ENCODE results near the gene RAE1.

RAE1 gene, protein sequence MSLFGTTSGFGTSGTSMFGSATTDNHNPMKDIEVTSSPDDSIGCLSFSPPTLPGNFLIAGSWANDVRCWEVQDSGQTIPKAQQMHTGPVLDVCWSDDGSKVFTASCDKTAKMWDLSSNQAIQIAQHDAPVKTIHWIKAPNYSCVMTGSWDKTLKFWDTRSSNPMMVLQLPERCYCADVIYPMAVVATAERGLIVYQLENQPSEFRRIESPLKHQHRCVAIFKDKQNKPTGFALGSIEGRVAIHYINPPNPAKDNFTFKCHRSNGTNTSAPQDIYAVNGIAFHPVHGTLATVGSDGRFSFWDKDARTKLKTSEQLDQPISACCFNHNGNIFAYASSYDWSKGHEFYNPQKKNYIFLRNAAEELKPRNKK

DNA sequence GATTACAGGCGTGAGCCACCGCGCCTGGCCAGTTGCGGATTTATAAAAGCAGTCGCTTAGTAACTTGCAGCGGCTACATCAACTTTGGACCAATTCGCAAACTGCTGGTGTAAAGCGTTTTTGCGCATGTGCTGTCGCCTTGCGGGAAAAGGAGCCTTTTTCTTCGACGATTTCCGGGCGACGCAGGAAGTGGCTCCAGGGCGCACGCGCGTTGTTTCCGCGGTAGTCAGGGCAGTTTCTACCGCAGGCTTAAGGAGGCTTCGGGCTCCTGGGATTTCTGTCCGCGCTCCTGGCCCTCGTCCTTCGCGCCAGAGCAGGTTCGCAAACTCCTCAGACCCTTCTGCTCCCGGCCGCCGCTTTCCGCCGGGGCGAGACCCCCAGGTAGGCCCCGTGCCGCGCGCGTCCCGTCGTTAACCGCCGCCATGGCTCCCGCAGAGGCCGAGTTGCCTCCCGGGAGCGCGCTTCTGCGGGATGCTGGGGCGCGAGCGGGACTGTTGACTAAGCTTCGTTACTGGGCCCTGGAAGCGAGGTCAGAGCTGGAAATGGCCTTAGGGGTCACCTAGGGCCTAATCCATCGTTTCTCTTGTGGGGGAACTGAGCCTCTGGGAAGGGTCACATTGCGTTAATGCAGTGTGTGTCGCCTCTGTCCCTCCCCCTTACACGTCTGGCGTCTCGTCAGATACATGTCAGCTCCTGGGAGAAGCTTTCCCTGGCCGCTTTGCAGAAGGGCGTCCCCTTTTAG lies at the start of gene RAE1:
RAE1 (plus strand) TSS at position 214 of the 742 bp plus-strand sequence. CDS start 2,784 bp downstream, outside the sequence.
- DNase-seq: peak; percentile 62

DNA sequence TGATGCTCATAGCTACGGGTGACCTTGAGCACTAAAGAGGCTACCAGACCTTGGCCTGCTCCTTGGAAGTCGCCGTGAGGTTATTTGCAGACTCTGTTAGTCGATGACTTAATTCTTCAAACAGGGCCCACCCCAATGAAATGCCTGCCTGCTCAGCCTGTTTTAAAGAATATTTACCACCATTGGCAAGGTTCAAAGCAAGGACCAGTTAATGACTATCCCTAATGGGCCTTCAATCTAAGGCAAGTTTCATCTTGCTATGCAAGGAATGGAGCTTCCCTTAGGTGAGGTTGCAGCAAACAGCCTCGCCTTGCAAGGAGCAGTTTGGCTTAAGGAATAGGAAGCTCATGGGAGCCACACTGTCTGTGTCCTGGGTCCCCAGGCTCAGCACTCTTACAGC lies 44.3 kb upstream of the RAE1 start:
- no peak for DNase-seq

DNA sequence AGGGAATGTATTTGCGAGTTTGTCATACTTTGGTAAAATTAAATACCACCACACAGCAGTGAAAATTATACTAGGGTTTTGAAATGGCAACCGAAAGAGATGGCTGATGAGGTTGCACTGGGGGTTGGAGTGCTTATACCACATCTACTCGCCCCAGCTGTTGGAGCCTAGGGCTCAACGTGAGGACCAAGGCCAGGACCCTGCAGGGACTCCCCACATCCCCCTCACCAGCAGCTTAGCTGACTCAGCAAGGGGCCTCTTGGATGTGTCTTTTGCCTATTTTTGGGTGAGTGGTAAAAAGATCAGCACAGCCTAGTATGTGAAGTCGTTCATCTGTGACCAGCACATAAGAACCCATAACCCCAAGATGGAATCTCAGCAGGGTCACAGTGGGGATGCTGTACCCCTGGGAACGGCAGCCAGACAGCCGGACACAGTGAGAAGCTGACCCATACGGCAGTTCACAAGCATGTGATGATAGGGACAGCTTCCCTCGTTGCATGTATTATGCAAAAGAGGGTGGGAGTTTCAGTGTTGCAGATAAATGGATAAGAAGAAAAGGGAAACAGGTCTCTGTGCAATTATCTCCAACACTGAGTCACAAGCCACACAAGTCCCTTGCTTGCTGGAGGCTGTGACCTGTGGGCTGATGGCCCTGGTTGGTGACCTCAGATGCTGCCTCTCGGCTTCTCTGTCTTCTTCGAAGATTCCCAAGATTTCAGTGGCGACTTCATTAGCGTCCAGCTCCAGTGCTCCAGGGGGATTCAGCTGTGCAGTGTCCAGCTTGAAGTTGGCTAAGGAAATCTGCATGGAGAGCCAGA lies 42.4 kb upstream of the RAE1 start:
- no peak for DNase-seq

- DNase-seq: no peak
Measured at GRCh38 chr20:57309544-57310115, 41.4 kb upstream of the RAE1 start.

GRCh38 chr20:57310821-57311514 lies 40.1 kb upstream of the RAE1 start:
- no peak for DNase-seq

- DNase-seq: no peak
Measured at GRCh38 chr20:57312138-57312537, 38.9 kb upstream of the RAE1 start.

GRCh38 chr20:57313230-57313629 lies 37.8 kb upstream of the RAE1 start:
- DNase-seq: no peak

- no peak for DNase-seq
Measured at GRCh38 chr20:57313951-57314350, 37.1 kb upstream of the RAE1 start.

DNA sequence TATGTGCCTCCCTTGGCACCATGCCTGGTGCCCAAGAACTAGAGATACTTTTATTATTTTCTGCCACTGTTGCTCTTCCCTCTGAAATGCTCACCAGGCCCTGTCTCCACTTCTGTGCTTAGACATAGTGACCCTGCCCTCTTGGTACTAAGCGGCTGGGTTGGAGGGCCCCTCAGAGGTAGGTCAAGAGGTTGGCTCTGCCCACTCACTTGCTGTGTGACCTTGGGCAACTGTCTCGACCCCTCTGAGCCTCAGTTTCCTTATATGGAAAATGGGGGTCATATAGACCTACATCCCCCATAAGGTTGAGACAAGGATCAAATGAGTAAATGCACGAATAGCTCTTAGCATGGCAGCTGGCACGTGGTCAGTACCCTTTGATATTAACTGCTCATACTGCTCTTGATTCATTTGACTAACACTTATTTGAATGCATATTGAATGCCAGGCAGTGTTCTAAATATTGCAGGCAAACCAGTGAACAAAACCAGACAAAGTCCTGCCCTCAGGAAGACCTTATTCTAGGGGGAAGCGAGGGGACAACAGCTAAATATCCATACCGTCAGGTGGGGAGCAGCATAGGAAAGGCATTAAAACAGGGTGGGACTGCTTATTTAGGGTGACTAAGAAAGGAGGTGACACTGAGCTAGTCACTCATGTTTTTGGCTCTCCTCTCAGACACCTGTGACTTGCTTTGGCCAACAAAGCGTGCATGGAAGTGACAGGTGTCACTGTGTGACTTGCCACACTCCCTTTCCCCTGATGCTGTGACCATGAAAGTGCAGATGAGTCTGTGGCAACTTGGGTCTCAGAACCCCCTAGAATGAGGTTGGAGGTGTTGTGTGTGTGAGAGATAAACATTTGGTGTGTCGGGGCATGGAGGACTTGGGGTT lies 35.7 kb upstream of the RAE1 start:
- no peak for DNase-seq

DNA sequence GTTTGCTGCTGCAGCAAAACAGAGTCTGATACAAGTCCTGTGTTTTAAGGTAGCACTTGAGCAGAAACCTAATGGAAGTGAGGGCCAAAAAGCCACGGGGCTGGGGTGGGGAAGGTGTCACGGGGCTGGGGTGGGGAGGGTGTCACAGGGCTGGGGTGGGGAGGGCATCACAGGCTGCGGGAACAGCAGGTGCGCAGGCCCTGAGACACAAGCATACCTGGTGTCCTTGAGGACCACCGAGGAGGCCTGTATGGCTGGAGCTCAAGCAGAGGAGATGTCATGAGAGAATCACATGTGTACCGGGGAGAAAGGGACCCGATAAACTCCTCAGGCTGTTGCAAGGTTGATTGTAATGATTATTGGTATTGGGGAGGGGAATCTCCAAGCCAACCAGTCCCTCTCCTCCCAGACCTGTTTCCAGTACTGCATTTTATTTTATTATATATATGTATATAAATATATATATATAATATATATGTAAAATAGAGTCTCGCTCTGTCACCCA lies 35.0 kb upstream of the RAE1 start:
- no peak for DNase-seq

DNA sequence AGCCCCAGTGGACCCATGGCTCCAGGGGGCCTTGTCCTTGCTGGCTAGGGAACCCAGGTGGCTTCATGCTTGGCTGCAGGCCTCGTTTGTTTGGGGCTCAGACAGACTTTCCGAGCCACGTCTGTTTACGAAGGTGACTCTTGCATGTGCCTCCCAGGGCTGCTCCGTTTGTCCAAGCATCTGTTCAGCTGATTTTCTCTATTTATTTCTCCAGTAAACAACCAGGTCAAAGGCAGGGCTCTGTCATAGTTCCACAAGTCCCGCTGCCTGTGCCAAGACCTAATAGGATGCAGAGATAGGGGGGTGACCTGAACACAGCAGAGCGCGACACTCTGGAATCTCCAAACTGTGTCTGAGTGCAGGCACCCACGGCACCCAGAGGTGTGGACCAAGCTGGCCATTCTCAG lies 34.3 kb upstream of the RAE1 start:
- DNase-seq: no peak

DNA sequence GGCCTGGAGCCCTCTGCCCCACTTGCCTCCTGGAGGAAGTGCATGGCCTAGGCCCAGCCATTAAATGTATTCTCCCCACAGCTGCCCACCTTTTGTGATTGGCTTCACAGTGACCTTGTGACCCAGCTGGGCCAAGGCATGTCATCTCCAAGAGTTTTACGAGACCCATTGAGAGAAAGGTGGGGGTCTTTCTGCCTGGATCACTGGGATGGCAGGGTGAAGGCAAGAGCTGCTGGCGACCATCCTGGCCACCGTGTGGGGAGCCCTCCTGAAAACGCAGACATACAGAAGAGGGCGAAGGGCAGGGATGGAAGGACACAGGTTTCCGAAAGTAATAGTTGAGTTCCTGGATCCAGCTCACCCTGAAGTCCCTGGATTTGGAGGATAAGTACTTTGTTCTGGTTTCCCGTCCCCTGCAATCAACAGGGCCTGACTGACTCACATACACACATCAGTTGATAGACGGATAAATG lies 33.7 kb upstream of the RAE1 start:
- no peak for DNase-seq

DNA sequence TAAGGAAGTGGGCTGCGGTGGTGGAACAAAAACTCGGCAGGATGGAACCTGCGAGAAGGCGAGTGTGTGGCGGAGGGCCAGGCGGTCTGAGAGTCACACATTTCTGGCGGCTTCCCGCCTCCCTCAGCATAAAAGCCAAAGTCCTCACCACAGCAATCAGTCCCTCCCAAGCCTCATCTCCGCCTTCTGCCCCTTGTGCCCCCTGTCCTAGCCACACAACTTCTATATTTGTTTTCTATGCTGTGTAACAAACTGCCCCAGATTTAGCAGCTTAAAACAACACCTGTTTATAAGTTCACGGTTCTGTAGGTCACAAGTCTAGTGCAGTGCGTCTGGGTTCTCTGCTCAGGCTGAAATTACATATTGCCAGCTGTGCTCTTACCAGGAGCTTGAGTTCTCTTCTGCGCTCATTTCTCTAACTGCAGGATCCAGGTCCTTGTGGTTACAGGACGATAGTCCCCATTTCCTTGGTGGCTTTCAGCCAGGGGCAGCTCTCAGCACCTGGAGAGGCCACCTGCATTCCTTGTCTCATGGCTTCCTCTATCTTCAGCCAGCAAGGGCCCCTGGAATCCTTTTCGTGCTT lies 33.2 kb upstream of the RAE1 start:
- DNase-seq: no peak

- no peak for DNase-seq
Measured at GRCh38 chr20:57319584-57319983, 31.5 kb upstream of the RAE1 start.

DNA sequence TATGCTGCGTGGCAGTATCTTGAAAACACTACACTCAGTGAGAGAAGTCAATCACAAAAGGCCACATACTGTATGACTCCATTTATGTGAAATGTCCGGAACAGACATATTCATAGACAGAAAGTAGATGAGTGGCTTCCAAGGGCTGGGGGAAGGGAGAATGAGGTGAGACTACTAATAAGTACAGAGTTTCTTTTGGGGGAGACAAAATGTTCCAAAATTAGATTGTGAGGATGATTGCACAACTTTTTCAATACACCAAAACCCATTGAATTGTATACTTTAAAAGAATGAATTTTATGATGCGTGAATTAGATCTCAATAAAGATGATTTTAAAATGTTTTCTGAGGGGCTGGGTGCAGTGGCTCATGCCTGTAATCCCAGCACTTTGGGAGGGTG lies 30.7 kb upstream of the RAE1 start:
- no peak for DNase-seq

- DNase-seq: no peak
Measured at GRCh38 chr20:57321142-57321541, 29.9 kb upstream of the RAE1 start.

DNA sequence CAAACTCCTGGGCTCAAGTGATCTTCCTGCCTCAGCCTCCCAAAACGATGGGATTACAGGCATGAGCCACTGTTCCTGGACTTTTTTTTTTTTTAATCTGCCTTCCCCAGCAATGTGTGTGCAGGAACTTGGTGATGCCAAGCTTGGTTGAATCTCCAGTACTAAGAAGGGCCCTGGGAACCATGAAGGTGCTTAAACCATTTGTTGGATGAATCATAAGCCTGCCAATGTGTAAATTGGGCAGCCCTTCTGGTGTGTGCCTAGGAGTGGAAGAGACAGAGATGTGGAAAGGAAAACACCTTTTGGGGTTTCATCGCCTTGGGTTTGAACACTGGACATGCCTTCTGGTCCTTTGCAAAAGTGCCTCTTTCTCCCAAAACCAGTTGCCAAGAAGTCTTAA lies 28.6 kb upstream of the RAE1 start:
- DNase-seq: no peak

GRCh38 chr20:57323034-57323433 lies 28.0 kb upstream of the RAE1 start:
- DNase-seq: no peak

DNA sequence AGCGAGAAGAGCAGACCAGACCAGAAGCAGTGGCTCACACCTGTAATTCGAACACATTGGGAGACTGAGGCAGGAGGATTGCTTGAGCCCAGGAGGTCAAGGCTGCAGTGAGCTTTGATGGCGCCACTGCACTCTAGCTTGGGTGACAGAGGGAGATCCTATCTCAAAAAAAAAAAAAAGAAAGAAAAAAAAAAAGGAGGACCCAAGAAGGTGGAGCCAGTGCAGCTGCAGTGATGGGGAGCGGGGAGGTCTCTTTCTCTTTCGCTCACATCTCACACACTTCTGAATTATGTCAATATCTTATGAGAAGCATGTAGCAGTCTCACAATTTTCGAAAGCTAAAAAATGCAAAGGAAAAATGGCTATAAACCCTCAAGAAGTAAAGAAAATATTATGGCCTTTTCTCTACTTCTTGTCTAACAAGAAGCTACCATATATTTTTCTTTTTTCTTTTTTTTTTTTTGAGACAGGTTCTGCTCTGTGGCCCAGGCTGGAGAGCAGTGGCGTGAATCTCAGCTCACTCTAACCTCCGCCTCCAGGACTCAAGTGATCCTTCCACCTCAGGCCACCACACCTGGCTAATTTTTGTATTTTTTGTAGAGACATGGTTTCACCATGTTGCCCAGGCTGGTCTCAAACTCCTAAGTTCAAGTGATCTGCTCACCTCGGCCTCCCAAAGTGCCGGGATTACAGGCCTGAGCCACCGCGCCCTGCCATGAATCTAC lies 25.3 kb upstream of the RAE1 start:
- no peak for DNase-seq
